ENCODE results near the gene PTCD1.
"Not testable (repeated sequence)": the region's sequence is repeated elsewhere in the genome, so short reads cannot be mapped to it uniquely, and the experiment has no call there.

Gene PTCD1

DNA sequence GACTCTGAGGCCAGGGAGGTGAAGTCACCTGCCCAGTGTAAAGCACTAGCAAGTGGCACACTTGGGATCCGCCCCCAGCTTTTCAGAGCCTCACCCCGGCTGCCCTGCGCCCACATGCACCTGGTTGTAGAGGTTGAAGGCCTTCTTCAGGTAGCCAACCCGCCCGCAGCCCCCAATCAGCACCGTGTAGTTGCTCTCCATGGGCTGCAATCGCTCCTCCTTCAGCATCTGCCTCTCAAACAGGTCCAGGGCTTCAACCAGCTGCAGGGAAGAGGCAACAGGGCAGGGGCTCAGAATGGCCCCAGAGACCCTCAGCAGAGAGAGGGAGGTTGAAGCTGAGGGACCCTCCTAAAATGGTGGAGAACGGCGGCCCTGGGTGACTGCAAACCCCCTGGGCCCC is 5.4 kb downstream of the PTCD1 start:
- no peak for DNase-seq (ENCODE audit: low read depth)
- no peak overlapping the region for H3K4me3 ChIP-seq (ENCODE audit: low read depth, low read length)
- TF ChIP-seq, protein P1, sequence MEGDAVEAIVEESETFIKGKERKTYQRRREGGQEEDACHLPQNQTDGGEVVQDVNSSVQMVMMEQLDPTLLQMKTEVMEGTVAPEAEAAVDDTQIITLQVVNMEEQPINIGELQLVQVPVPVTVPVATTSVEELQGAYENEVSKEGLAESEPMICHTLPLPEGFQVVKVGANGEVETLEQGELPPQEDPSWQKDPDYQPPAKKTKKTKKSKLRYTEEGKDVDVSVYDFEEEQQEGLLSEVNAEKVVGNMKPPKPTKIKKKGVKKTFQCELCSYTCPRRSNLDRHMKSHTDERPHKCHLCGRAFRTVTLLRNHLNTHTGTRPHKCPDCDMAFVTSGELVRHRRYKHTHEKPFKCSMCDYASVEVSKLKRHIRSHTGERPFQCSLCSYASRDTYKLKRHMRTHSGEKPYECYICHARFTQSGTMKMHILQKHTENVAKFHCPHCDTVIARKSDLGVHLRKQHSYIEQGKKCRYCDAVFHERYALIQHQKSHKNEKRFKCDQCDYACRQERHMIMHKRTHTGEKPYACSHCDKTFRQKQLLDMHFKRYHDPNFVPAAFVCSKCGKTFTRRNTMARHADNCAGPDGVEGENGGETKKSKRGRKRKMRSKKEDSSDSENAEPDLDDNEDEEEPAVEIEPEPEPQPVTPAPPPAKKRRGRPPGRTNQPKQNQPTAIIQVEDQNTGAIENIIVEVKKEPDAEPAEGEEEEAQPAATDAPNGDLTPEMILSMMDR (IDR thresholded peaks at IDR 0.05; ENCODE audit: insufficient read depth, low read depth, low read length, missing control alignments) = no peak

DNA sequence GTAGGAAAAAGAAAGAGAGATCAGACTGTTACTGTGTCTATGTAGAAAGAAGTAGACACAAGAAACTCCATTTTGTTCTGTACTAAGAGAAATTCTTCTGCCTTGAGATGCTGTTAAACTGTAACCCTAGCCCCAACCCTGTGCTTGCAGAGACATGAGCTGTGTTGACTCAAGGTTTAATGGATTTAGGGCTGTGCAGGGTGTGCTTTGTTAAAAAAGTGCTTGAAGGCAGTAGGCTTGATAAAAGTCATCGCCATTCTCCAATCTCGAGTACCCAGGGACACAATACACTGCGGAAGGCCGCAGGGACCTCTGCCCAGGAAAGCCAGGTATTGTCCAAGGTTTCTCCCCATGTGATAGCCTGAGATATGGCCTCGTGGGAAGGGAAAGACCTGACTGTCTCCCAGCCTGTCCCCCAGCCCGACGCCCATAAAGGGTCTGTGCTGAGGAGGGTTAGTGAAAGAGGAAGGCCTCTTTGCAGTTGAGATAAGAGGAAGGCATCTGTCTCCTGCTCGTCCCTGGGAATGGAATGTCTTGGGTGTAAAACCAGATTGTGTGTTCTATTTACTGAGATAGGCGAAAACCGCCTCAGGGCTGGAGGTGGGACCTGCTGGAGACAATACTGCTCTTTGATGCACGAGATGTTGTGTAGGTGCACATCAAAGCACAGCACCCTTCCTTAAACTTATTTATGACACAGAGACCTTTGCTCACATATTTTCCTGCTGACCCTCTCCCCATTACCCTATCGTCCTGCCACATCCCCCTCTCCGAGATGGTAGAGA is 6.7 kb downstream of the PTCD1 start:
- DNase-seq (ENCODE audit: low read depth); H3K4me3 ChIP-seq (ENCODE audit: low read depth, low read length): not testable (repeated sequence)

DNA sequence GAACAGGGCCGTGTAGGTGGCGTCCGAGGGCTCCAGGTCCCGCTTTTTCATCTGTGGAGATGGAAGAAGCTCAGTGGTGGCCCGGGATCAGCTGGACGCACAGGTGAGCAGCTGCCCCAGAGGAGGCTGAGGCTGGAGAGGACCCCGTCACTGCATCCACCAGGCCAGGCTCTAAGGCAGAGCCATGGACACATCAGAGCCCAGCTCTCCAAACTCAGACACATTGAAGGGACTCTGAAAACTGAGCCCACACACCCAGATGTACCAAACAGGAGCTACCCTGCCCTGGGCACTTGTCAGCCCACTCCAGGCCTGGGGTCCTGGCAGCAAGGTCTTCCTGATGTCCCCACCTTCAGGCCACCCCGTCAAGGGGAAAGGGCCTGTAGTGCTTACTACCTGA is 8.8 kb downstream of the PTCD1 start:
- no peak for DNase-seq (ENCODE audit: low read depth)
- H3K4me3 ChIP-seq (ENCODE audit: low read depth, low read length) = no peak overlapping the region
- TF ChIP-seq, protein P1 (IDR thresholded peaks at IDR 0.05; ENCODE audit: insufficient read depth, low read depth, low read length, missing control alignments) = no peak

DNA sequence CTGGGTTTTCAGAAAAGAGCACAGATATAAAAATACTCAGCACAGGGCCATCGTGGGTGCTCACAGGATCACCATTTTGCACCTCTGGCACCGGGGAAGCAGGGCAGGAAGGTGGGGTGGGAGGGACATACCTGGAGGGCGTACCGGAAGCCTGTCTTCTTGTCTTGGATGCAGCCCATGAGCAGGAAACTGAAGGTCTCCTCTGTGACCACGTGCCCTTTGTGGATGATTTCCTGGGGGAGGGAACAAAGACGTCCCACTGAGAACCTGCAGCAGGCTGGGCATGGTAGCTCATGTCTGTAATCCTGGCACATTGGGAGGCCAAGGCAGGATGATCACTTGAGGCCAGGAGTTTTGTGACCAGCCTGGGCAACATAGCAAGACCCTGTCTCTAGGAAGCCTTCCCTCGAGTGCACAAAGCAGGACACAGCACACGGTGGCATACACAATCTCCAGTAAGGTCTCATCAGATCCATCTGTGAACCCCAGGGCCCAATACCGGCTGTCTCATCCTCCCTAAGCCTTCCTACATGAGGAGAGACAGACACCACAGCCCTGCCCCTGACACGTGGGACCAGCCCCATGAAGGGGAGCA is 9.5 kb downstream of the PTCD1 start:
- no peak overlapping the region for H3K4me3 ChIP-seq (ENCODE audit: low read depth, low read length)
- TF ChIP-seq, protein P1 (IDR thresholded peaks at IDR 0.05; ENCODE audit: insufficient read depth, low read depth, low read length, missing control alignments) = no peak
- no peak for DNase-seq (ENCODE audit: low read depth)

DNA sequence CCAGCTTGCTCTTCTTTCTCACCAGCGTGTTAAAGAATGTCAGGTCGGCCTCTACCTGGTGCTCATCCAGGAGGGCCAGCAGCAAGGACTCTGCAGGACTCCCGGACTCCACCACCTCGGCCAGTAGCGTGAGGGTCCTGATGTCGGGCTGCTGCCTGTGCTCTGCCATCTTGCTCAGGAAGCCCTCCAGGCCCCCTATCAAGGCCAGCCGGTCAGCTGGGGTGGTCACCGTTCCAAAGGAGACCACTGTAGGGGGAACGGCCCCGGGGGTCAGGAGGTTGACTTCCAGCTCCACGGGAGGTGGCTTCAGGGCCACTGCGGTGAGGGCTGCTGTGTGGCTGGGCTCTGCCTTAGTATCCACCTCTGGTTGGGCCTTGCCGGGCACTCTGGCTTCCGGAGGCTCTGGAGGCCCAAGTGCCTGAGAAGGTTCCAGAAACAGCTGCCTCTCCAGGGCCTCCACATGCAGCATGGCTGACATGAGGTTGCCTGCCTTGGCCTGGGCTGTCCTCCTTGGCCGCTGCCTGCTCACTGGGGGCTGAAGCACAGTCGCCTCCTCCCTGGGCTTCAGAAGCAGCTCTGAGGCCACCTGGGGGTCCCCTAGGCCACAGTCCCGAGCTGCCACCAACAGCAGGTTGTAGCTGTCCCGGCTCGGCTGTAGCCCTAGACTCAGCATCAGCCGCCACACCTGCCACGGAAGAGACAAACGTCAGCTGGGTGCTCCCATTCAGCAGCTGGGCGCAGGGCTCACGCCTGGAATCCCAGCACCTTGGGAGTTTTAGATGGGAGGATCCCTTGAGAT is 13.5 kb downstream of the PTCD1 start:
- TF ChIP-seq, protein P1 (IDR thresholded peaks at IDR 0.05; ENCODE audit: insufficient read depth, low read depth, low read length, missing control alignments) = no peak
- DNase-seq (ENCODE audit: low read depth) = no peak
- no peak overlapping the region for H3K4me3 ChIP-seq (ENCODE audit: low read depth, low read length)

- H3K4me3 ChIP-seq (ENCODE audit: low read depth, low read length) = no peak overlapping the region
- TF ChIP-seq, protein P1 (IDR thresholded peaks at IDR 0.05; ENCODE audit: insufficient read depth, low read depth, low read length, missing control alignments) = no peak
- no peak for DNase-seq (ENCODE audit: low read depth)
Measured at GRCh38 chr7:99422625-99423024, 16.0 kb downstream of the PTCD1 start.

DNA sequence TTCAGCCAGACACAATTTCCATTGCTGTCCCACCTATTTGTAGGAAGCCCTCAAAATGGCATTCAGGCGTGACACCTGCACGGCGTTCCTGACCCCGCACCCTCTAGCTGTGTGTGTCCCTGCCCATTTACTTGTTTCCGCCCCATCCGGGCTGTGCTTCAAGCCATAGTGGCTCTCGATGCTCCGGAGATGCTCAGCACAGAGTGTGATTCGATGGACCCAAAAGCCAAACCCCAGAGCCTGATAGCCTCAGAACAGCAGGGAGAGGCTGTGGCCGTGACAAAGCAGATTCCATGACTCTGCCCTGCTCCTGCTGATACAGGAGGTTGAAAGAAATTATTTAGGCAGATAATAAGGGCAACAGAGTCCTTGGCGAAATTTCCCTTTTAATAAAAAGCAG is 16.4 kb downstream of the PTCD1 start:
- DNase-seq (ENCODE audit: low read depth) = no peak
- no peak overlapping the region for H3K4me3 ChIP-seq (ENCODE audit: low read depth, low read length)
- TF ChIP-seq, protein P1 (IDR thresholded peaks at IDR 0.05; ENCODE audit: insufficient read depth, low read depth, low read length, missing control alignments) = no peak
